ENCODE results near the gene FANCI. TPM values are rescaled to one million over a fixed set of nuclear protein-coding genes. Genes with fewer than 3 reads are reported as not detected.

The FANCI gene
- total RNA-seq, 1 experiment from 2014 or later = 49.5 TPM

DNA sequence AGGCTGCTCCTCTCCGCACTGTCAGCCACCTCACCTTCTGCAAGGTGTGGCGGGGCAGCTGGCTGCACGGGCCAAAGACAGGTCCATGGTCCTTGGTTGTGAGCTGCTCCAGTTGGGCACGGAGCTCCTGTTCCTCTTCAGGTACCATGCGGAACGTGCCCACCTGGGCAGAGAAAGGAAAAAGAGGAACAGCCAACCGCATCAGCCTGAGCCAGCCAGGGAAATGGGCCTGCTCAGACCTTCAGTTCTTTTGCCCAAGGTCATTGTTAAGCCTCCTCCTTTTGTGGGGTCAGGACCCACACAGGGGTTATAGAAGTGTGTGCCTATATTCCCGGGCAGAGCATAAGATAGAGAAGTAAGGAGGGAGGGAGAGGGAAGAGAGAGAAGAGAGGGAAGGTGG lies 25.2 kb upstream of the FANCI start:
- Histone ChIP-seq H3K27me3 (ENCODE audit: low read length) (no peaks in the 10 kb centered on the region), H3K27ac (ENCODE audit: low read length) (no peak overlapping the region), H3K4me1 (ENCODE audit: insufficient read depth, low read length) (no peaks in the 10 kb centered on the region), H3K79me2 (ENCODE audit: low read length) (no peaks in the 10 kb centered on the region), H3K9me2 (replicated peaks; ENCODE audit: low read length) (no peaks in the 10 kb centered on the region), H3K9me3 (ENCODE audit: low read length) (no peaks in the 10 kb centered on the region), H4K20me1 (ENCODE audit: low read length) (no peaks in the 10 kb centered on the region), H3F3A (ENCODE audit: low read length, unreplicated experiment) (no peaks in the 10 kb centered on the region), H3K4me2 (ENCODE audit: low read length) (no peak overlapping the region), H3K36me3 (ENCODE audit: low read depth, low read length) (no peaks in the 10 kb centered on the region), H3K4me3 (ENCODE audit: low read length) (no peak overlapping the region), H2AFZ (ENCODE audit: low read length) (no peak overlapping the region), H3K9ac (ENCODE audit: low read length) (no peak overlapping the region)
- TF ChIP-seq EZH2 (IDR thresholded peaks at IDR 0.05; ENCODE audit: low read length, unreplicated experiment) (no peak), EZH2phosphoT487 (IDR thresholded peaks at IDR 0.05; ENCODE audit: borderline replicate concordance, low read length) (no peak)
- TF ChIP-seq, protein P1, sequence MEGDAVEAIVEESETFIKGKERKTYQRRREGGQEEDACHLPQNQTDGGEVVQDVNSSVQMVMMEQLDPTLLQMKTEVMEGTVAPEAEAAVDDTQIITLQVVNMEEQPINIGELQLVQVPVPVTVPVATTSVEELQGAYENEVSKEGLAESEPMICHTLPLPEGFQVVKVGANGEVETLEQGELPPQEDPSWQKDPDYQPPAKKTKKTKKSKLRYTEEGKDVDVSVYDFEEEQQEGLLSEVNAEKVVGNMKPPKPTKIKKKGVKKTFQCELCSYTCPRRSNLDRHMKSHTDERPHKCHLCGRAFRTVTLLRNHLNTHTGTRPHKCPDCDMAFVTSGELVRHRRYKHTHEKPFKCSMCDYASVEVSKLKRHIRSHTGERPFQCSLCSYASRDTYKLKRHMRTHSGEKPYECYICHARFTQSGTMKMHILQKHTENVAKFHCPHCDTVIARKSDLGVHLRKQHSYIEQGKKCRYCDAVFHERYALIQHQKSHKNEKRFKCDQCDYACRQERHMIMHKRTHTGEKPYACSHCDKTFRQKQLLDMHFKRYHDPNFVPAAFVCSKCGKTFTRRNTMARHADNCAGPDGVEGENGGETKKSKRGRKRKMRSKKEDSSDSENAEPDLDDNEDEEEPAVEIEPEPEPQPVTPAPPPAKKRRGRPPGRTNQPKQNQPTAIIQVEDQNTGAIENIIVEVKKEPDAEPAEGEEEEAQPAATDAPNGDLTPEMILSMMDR (conservative IDR thresholded peaks at IDR 0.05; ENCODE audit: low read depth, low read length) = no peak
- DNase-seq (no peak), ATAC-seq (no peak)
- intact Hi-C loops (cut with micrococcal nuclease) = no loop called here
- POLR2A ChIA-PET (ENCODE audit: unreplicated experiment) = no interaction called here
- CTCF ChIA-PET = no interaction called here
- BruUV-seq (replicated peaks) = no TSS peak

DNA sequence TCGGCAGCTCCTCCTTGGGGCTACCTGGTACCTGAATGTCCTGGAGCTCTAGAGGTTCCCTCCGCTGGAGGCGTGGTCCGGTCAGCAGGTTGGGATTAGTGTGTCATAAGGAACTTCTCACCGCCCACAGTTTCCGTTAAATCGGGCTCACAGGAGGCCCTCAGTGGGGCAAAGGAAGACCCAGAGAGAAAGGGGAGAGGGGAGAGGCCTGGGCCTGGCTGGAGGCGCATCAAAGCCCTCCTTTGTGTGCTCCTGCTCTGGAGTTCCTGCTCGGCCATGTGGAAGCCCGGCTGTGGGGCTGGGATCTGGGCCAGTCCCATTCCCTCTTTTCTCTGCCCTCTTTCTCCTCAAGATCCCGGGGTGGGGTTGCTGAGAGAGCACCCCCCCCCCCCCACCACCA lies 22.2 kb upstream of the FANCI start, which contains the start of gene RLBP1:
Gene RLBP1, minus strand, starts transcription at position 37 of the 400 bp plus-strand sequence. CDS start 2,604 bp downstream, outside the sequence.
- Histone ChIP-seq H3K27ac (ENCODE audit: low read length) (no peak within 1 kb of the TSS), H3K9me3 (ENCODE audit: low read length) (no peaks in the 10 kb centered on the region), H3K36me3 (ENCODE audit: low read depth, low read length) (no peaks in the 10 kb centered on the region), H3K9ac (ENCODE audit: low read length) (no peak within 1 kb of the TSS), H3K9me2 (replicated peaks; ENCODE audit: low read length) (no peaks in the 10 kb centered on the region), H4K20me1 (ENCODE audit: low read length) (no peaks in the 10 kb centered on the region), H3K4me1 (ENCODE audit: insufficient read depth, low read length) (no peaks in the 10 kb centered on the region), H3F3A (ENCODE audit: low read length, unreplicated experiment) (no peaks in the 10 kb centered on the region), H3K79me2 (ENCODE audit: low read length) (no peaks in the 10 kb centered on the region), H3K4me2 (ENCODE audit: low read length) (no peak within 1 kb of the TSS), H2AFZ (ENCODE audit: low read length) (no peak within 1 kb of the TSS), H3K27me3 (ENCODE audit: low read length) (no peaks in the 10 kb centered on the region), H3K4me3 (ENCODE audit: low read length) (no peak within 1 kb of the TSS)
- BruUV-seq (replicated peaks) = no TSS peak
- no peak for ATAC-seq
- no peak for TF ChIP-seq EZH2phosphoT487 (IDR thresholded peaks at IDR 0.05; ENCODE audit: borderline replicate concordance, low read length)
- TF ChIP-seq, protein P1 (conservative IDR thresholded peaks at IDR 0.05; ENCODE audit: low read depth, low read length) = no peak
- TF ChIP-seq EZH2 (IDR thresholded peaks at IDR 0.05; ENCODE audit: low read length, unreplicated experiment) = no peak
- ChIA-PET POLR2A (ENCODE audit: unreplicated experiment) (no interaction called here), CTCF (no interaction called here)
- DNase-seq = no peak
- intact Hi-C loops (cut with micrococcal nuclease) = no loop called here

DNA sequence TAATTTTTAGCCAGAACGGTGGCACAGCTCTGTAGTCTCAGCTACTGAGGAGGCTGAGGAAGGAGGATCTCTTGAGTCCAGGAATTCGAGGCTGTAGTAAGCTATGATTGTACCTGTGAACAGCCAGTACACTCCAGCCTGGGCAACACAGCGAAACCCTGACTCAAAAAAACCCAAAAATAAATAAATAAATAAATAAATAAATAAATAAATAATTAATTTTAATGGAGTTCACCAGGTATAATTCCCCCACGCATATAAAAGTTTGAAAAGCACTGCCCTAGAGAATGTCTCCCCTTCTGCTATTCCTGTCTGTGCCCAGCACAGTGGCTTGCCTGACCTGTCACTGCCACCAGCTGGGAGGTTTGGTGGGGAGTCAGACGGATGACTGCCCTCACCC lies 18.2 kb upstream of the FANCI start:
- H3K79me2 ChIP-seq (ENCODE audit: low read length) = no peaks in the 10 kb centered on the region
- H3F3A ChIP-seq (ENCODE audit: low read length, unreplicated experiment) = no peaks in the 10 kb centered on the region
- no peak overlapping the region for H3K4me2 ChIP-seq (ENCODE audit: low read length)
- no TSS peak for BruUV-seq (replicated peaks)
- H3K4me1 ChIP-seq (ENCODE audit: insufficient read depth, low read length) = peaks cover 5% of the 10 kb centered on the region
- H3K27me3 ChIP-seq (ENCODE audit: low read length) = no peaks in the 10 kb centered on the region
- no peaks in the 10 kb centered on the region for H3K9me3 ChIP-seq (ENCODE audit: low read length)
- H3K9me2 ChIP-seq (replicated peaks; ENCODE audit: low read length) = no peaks in the 10 kb centered on the region
- H3K27ac ChIP-seq (ENCODE audit: low read length) = no peak overlapping the region
- intact Hi-C loops (cut with micrococcal nuclease) = no loop called here
- H3K4me3 ChIP-seq (ENCODE audit: low read length) = no peak overlapping the region
- TF ChIP-seq, protein P1 (conservative IDR thresholded peaks at IDR 0.05; ENCODE audit: low read depth, low read length) = no peak
- TF ChIP-seq EZH2 (IDR thresholded peaks at IDR 0.05; ENCODE audit: low read length, unreplicated experiment) (no peak), EZH2phosphoT487 (IDR thresholded peaks at IDR 0.05; ENCODE audit: borderline replicate concordance, low read length) (no peak)
- H3K36me3 ChIP-seq (ENCODE audit: low read depth, low read length) = no peaks in the 10 kb centered on the region
- CTCF ChIA-PET = interaction anchor here (0.5 kb wide), 1 partner anchor 16 kb away, joined by 3 read pairs; no protein-coding TSS in a partner anchor
- no peak overlapping the region for H3K9ac ChIP-seq (ENCODE audit: low read length)
- H4K20me1 ChIP-seq (ENCODE audit: low read length) = no peaks in the 10 kb centered on the region
- ATAC-seq (no peak), DNase-seq (no peak)
- no peak overlapping the region for H2AFZ ChIP-seq (ENCODE audit: low read length)
- POLR2A ChIA-PET (ENCODE audit: unreplicated experiment) = no interaction called here

Measured in PC-3 (cell line).